D341Med (cell line): ENCODE measurements around the gene ARHGAP42.
"Not testable (repeated sequence)": the region's sequence is repeated elsewhere in the genome, so short reads cannot be mapped to it uniquely, and the experiment has no call there.

Experiments used
- DNase-seq: peaks from one replicate; pipeline ENCODE4 v3.0.0; 2012; ENCODE audit warnings: low spot score

The ARHGAP42 gene

DNA sequence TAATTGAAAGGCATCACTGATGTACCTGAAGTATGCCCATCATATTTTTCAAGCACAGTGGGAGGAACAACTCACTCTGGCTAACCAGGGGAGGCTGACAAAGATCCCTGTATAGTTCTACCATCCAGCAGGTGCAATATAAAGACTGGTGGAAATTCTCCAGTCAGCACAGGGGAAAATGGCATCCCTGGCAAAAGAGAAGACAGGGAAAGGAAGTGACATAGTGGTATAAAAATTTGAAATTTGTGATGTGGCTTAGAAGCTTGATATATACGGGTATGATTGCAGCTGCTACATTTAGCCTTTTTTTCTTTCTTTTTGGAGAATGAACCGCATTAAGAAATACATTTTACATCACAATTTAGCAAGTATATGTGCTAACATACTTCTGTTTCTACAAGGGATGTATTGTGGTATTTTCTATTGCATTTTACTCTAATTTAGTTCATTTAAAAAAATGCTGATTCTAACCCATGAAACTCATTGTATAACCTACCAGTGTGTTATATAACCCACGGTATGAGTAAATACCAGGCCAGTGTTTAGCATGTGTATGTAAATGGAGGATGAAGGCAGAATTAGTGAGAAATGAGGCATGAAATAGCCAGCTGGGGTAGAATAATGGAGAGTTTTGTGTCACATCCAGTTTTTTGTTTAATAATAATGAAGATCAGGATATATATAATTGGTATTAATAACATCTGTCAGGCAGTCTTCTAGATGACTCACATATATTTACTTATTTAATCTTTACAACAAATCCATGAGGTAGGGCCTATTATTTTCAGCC is 186.1 kb downstream of the ARHGAP42 start:
- no peak for DNase-seq

DNA sequence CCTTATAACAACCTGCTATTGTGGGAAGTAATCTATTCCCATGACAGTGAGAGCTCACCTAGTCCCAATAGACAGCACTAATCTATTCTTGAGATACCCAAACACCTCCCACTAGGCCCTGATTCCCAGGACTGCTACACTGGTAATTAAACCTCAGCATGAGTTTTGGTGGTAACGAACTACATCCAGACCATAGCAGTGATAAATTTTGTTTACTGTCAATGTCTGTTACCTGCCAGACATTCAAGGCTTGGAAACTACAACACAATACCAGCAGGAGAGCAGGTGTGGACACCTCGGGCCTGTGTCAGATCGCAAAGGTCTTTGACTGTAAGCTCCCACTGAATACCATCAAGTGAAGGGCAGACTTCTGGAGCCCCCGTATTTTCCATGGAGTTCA is 187.1 kb downstream of the ARHGAP42 start:
- DNase-seq: no peak

DNA sequence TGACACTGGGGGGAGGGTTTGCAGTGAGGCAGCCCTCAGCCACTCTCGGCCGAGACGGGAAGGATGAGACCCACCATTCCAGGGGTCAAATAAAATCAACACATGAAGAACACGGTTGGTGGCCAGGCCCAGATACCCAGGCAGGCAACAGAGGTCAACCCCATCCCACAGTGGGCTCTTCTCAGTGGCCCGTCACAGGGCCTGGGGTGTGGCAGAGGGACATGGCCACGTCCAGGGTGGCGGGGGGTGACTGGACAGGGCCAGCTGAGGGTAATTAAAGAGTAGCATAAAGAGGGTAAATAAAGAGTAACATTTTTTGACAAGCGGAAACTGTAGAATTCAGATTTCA is 188.4 kb downstream of the ARHGAP42 start:
- no peak for DNase-seq

- no peak for DNase-seq
Measured at GRCh38 chr11:100876815-100877520, 189.9 kb downstream of the ARHGAP42 start.

DNA sequence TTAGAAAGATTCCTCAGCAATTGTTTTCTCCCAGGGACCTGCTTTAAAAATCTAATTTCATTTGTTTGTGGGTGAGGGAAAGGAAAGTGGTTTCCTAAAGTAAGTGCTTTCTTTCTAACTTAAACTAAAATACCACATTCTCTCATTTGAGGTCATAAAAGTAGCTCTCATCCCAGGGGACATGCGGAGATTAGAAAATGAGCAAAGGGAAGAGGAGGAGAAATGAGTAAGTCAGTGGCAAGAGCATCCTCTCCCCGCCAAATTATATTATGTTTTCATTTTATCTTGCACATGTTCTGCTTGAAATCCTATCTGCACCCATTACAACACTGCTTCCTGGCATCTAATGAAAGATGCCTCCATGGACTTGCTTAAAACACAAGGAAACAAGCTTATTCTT is 191.4 kb downstream of the ARHGAP42 start:
- no peak for DNase-seq

DNA sequence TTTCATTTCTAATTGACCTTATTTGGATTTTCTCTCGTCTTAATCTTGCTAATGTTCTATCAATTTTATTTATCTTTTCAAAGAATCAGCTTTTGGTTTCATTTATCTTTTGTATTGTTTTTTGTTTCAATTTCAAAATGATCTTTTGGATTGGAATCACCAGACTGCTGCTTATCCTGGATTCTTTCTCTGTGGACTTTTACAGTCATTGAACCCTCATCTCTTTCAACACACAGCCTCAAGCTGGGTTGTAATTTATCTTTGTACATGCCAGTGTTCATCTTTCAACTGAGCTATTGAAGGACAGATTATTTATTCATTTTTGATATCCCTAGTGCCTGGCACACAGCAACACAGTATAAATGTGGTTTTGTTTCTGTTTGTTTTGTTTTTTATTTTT is 195.9 kb downstream of the ARHGAP42 start:
- DNase-seq: no peak

- DNase-seq: no peak
Measured at GRCh38 chr11:100883830-100884229, 196.7 kb downstream of the ARHGAP42 start.

GRCh38 chr11:100887659-100888058 is 200.6 kb downstream of the ARHGAP42 start:
- DNase-seq: no peak

GRCh38 chr11:100888836-100889235 is 201.7 kb downstream of the ARHGAP42 start:
- no peak for DNase-seq

- DNase-seq: no peak
Measured at GRCh38 chr11:100889758-100890157, 202.7 kb downstream of the ARHGAP42 start.

- DNase-seq: no peak
Measured at GRCh38 chr11:100890789-100891188, 203.7 kb downstream of the ARHGAP42 start.

DNA sequence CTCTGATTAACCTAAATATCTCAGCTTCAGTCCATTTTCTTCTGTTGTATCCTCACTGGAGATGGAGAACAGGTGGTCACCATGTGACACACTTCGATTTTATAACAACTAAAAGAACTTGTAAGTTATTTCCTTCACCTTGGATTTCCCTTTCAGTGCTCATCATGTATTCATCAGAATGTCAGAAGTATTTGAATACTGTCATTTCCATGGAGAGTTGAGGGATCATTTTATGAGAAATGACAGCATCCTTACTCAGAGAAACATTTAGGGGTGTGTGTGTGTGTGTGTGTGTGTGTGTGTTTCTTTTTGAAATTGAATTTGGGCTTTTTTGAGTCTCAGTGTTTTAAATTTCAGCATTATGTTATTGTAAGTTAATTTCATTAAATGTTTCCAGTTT is 205.8 kb downstream of the ARHGAP42 start:
- no peak for DNase-seq

DNA sequence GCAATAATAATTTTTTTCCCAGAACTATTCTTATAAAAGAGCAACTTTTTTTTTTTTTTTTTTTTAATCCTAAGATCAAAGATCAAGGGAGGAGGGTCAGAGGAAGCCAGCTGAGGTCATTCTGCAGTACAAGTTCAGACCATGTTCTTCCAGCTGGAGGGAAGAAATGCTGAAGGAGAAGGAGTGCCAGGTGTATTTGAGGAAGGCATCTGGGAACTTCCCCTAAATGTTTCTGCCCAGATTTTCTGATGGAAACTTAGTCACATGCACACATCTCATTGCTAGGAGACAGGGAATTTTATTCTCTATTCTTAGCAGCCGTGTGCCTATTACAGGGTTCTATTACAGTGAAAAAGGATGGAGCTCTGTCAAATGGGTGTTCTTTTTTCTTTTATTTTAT is 208.4 kb downstream of the ARHGAP42 start:
- DNase-seq: no peak

DNA sequence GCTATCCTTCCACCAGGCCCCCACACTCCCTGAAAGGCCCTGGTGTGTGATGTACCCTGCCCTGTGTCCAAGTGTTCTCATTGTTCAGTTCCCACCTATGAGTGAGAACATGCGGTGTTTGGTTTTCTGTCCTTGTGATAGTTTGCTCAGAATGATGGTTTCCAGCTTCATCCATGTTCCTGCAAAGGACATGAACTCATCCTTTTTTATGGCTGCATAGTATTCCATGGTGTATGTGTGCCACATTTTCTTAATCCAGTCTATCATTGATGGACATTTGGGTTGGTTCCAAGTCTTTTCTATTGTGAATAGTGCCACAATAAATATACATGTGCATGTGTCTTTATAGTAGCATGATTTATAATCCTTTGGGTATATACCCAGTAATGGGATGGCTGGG is 208.9 kb downstream of the ARHGAP42 start:
- not testable (repeated sequence) for DNase-seq

DNA sequence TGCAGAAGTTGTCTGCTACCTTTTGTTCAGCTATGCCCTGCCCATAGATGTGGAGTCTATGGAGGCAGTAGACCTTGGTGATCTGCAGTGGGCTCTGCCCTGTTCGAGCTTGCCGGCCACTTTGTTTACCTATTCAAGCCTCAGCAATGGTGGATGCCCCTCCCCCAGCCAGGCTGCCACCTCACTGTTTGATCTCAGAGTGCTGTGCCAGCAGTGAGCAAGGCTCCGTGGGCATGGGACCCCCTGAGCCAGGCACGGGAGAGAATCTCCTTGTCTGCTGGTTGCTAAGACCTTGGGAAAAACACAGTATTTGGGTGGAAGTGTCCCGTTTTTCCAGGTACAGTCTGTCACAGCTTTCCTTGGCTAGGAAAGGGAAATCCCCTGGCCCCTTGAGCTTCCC is 214.4 kb downstream of the ARHGAP42 start:
- not testable (repeated sequence) for DNase-seq

- DNase-seq: no peak
Measured at GRCh38 chr11:100902454-100903141, 215.5 kb downstream of the ARHGAP42 start.

- DNase-seq: no peak
Measured at GRCh38 chr11:100903284-100903683, 216.2 kb downstream of the ARHGAP42 start.

- DNase-seq: no peak
Measured at GRCh38 chr11:100905684-100906083, 218.6 kb downstream of the ARHGAP42 start.

- no peak for DNase-seq
Measured at GRCh38 chr11:100908746-100909145, 221.7 kb downstream of the ARHGAP42 start.

- DNase-seq: no peak
Measured at GRCh38 chr11:100910808-100911207, 223.7 kb downstream of the ARHGAP42 start.

DNA sequence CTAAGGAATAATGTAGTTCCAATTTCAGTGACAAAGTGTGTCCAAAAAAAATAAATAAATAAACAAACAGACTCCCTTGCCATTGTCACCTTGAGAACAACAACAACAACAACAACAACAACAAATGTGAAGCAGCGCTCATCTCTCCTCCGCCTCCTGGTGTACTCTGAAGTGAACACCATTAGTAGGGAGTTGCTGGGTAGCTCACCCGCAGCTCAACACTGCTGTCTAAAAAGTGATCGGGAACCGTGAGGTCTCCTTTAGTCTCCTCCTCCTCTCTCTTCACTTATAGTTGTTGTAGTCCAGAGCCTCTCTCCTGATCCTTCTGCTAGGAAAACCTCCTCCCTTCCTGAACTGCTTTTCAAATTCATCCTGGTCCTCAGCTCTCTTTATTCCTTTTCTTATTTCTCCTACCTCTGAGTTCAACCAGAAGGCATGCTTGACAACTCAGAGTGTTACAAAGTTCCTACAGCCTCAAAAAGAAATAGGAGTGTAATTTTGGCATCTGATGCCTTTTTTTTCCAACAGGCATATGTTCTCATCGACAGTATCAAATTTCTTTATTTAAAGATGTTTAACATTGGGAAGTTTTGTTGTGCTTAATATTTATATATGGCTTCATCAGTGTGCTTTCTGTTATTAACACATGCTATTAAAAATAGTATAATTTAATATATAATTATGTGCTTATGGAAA is 227.5 kb downstream of the ARHGAP42 start:
- no peak for DNase-seq
